Keratinocyte (primary cell): Measurements from ENCODE around the gene TAS2R39. TPM values are rescaled to one million over a fixed set of nuclear protein-coding genes. Genes with fewer than 3 reads are reported as not detected.

Experiments used
- DNase-seq: peaks from one replicate; pipeline ENCODE4 v3.0.0-alpha.2; 2011; ENCODE audit warnings: low read depth, missing footprints, low spot score
- FAIRE-seq: peaks from 2 replicates; lab custom pipeline; 2011; peaks lifted over from hg19 to GRCh38; lab: Jason Lieb, UNC
- H2AFZ ChIP-seq: 2 replicates; pipeline ENCODE4 v1.6.0; 2012; ENCODE audit warnings: low read length, control low read depth, inconsistent platforms; ENCODE audit not compliant: control insufficient read depth
- H3K27ac ChIP-seq: 2 replicates; pipeline ENCODE4 v1.5.1; 2011; ENCODE audit warnings: low read length; ENCODE audit not compliant: control insufficient read depth, insufficient read depth
- H3K27me3 ChIP-seq: 3 replicates; pipeline ENCODE4 v1.6.0; 2011; ENCODE audit warnings: low read length; ENCODE audit not compliant: control insufficient read depth, insufficient read depth; ENCODE audit errors: extremely low read depth
- H3K36me3 ChIP-seq, 2 experiments: 2 replicates in 1 of 2; 3 replicates in 1 of 2; pipeline ENCODE4 v1.5.1; 2011; ENCODE audit warnings: low read length in 2 of 2, mild to moderate bottlenecking in 1 of 2; ENCODE audit not compliant: control insufficient read depth in 2 of 2, insufficient read depth in 2 of 2; ENCODE audit errors: extremely low read depth in 1 of 2
- H3K4me1 ChIP-seq: 3 replicates; pipeline ENCODE4 v1.5.1; 2011; ENCODE audit warnings: low read length; ENCODE audit not compliant: control insufficient read depth, insufficient read depth; ENCODE audit errors: extremely low read depth
- H3K4me2 ChIP-seq: 3 replicates; pipeline ENCODE4 v1.6.0; 2011; ENCODE audit warnings: low read depth, low read length; ENCODE audit not compliant: control insufficient read depth, insufficient read depth; ENCODE audit errors: extremely low read depth
- H3K4me3 ChIP-seq, 3 experiments: fragments of 200-600 bp in 1 of 3; sonication (generic) in 1 of 3; 2 replicates in 2 of 3; 3 replicates in 1 of 3; pipeline ENCODE4 v1.5.1; 2011 to 2016; ENCODE audit warnings: low read length in 3 of 3, mild to moderate bottlenecking in 3 of 3, control low read depth in 2 of 3, inconsistent platforms in 1 of 3, low read depth in 1 of 3, mixed read lengths in 1 of 3, mixed run types in 1 of 3, moderate library complexity in 1 of 3; ENCODE audit not compliant: control insufficient read depth in 2 of 3, insufficient read depth in 2 of 3; ENCODE audit errors: extremely low read depth in 1 of 3
- H3K79me2 ChIP-seq: 2 replicates; pipeline ENCODE4 v1.6.0; 2012; ENCODE audit warnings: low read length; ENCODE audit not compliant: control insufficient read depth, insufficient read depth
- H3K9ac ChIP-seq: 3 replicates; pipeline ENCODE4 v1.6.0; 2011; ENCODE audit warnings: low read length; ENCODE audit not compliant: control insufficient read depth, insufficient read depth; ENCODE audit errors: extremely low read depth
- H3K9me1 ChIP-seq: 3 replicates; pipeline ENCODE4 v1.6.0; 2011; ENCODE audit warnings: low read length; ENCODE audit not compliant: control insufficient read depth, insufficient read depth; ENCODE audit errors: extremely low read depth
- H3K9me3 ChIP-seq: 2 replicates; pipeline ENCODE4 v1.5.1; 2012; ENCODE audit warnings: low read depth, low read length; ENCODE audit not compliant: control insufficient read depth
- H4K20me1 ChIP-seq: 3 replicates; pipeline ENCODE4 v1.6.0; 2011; ENCODE audit warnings: low read length; ENCODE audit not compliant: control insufficient read depth, insufficient read depth; ENCODE audit errors: extremely low read depth
- EZH2 ChIP-seq: IDR thresholded peaks from one replicate; pipeline ENCODE4 v1.6.1; 2012; ENCODE audit warnings: inconsistent platforms, mild to moderate bottlenecking, low read length, moderate library complexity
- dilution Hi-C: fragments of 300-500 bp; cut with MboI; formaldehyde crosslinking; loops from one replicate; pipeline ENCODE4 v1.7.0; 2020; ENCODE audit warnings: low sequenced_read_pairs; ENCODE audit not compliant: extremely low pct_ligation_motif_present
- polyA plus RNA-seq, 5 experiments: library from polyadenylated mRNA; depleted of rRNA in 3 of 5; stranded (reverse) in 3 of 5; stranded (forward) in 1 of 5; unstranded in 1 of 5; fragments of >200 nt; gene quantifications; 1 replicate in 1 of 5; 2 replicates in 3 of 5; 3 replicates in 1 of 5; pipeline versions ENCODE4 v1.2.1 to v1.2.3, GENCODE V29; 2011 to 2012; ENCODE audit warnings: missing spikeins in 2 of 5, low read depth in 1 of 5, low replicate concordance in 1 of 5
- TF ChIP-seq, protein P1 (sequence below), 3 experiments: IDR thresholded peaks in 1 of 3; conservative IDR thresholded peaks in 1 of 3; optimal IDR thresholded peaks in 1 of 3; 2 replicates in 2 of 3; 3 replicates in 1 of 3; pipeline versions ENCODE3 to v1.5.1; 2011; ENCODE audit warnings: low read length in 3 of 3, mild to moderate bottlenecking in 3 of 3, moderate library complexity in 2 of 3, control low read depth in 1 of 3, inconsistent platforms in 1 of 3; ENCODE audit not compliant: insufficient read depth in 2 of 3; ENCODE audit errors: extremely low read depth in 1 of 3

TAS2R39 gene
- polyA plus RNA-seq, 1 donor (not counting 4 experiments of a cell fraction or from before 2014, with no cell fraction given), result not detected

- no peaks in the 10 kb centered on the region for H3K36me3 ChIP-seq
- no peak for DNase-seq
- H2AFZ ChIP-seq, result no peak overlapping the region
- no peak overlapping the region for H3K27ac ChIP-seq
- H3K79me2 ChIP-seq, result no peaks in the 10 kb centered on the region
- H3K9ac ChIP-seq, result no peak overlapping the region
- H4K20me1 ChIP-seq, result no peaks in the 10 kb centered on the region
- no peaks in the 10 kb centered on the region for H3K27me3 ChIP-seq
- no peak overlapping the region for H3K4me3 ChIP-seq
- no peaks in the 10 kb centered on the region for H3K9me1 ChIP-seq
- no peak overlapping the region for H3K4me2 ChIP-seq
- no peaks in the 10 kb centered on the region for H3K9me3 ChIP-seq
- no peaks in the 10 kb centered on the region for H3K4me1 ChIP-seq
- TF ChIP-seq, protein P1, sequence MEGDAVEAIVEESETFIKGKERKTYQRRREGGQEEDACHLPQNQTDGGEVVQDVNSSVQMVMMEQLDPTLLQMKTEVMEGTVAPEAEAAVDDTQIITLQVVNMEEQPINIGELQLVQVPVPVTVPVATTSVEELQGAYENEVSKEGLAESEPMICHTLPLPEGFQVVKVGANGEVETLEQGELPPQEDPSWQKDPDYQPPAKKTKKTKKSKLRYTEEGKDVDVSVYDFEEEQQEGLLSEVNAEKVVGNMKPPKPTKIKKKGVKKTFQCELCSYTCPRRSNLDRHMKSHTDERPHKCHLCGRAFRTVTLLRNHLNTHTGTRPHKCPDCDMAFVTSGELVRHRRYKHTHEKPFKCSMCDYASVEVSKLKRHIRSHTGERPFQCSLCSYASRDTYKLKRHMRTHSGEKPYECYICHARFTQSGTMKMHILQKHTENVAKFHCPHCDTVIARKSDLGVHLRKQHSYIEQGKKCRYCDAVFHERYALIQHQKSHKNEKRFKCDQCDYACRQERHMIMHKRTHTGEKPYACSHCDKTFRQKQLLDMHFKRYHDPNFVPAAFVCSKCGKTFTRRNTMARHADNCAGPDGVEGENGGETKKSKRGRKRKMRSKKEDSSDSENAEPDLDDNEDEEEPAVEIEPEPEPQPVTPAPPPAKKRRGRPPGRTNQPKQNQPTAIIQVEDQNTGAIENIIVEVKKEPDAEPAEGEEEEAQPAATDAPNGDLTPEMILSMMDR (optimal IDR thresholded peaks at IDR 0.05 in 1 of 3, IDR thresholded peaks at IDR 0.05 in 1 of 3, conservative IDR thresholded peaks at IDR 0.05 in 1 of 3; ENCODE audit: extremely low read depth in 1 of 3, insufficient read depth in 2 of 3, low read length in 3 of 3), result no peak
- TF ChIP-seq EZH2, result no peak
- dilution Hi-C loops, result no loop called here
- FAIRE-seq, result no peak
These were observed 5.8 kb downstream of the TAS2R39 start for GRCh38 chr7:143188994-143189393.

GRCh38 chr7:143193880-143194279 is 10.7 kb downstream of the TAS2R39 start:
- no peak for FAIRE-seq
- Histone ChIP-seq H3K4me1 (no peaks in the 10 kb centered on the region), H2AFZ (no peak overlapping the region), H3K9me1 (no peaks in the 10 kb centered on the region), H3K4me3 (no peak overlapping the region), H3K9me3 (no peaks in the 10 kb centered on the region), H4K20me1 (no peaks in the 10 kb centered on the region), H3K79me2 (no peaks in the 10 kb centered on the region), H3K4me2 (no peak overlapping the region), H3K36me3 (no peaks in the 10 kb centered on the region), H3K9ac (no peak overlapping the region), H3K27me3 (no peaks in the 10 kb centered on the region), H3K27ac (no peak overlapping the region)
- TF ChIP-seq, protein P1 (optimal IDR thresholded peaks at IDR 0.05 in 1 of 3, IDR thresholded peaks at IDR 0.05 in 1 of 3, conservative IDR thresholded peaks at IDR 0.05 in 1 of 3; ENCODE audit: extremely low read depth in 1 of 3, insufficient read depth in 2 of 3, low read length in 3 of 3), result no peak
- dilution Hi-C loops, result no loop called here
- DNase-seq, result no peak
